Measurements from ENCODE around the gene DUS2. TPM values are rescaled to one million over a fixed set of nuclear protein-coding genes. Genes with fewer than 3 reads are reported as not detected.

The DUS2 gene
- total and polyA plus RNA-seq, 2 of the 8 experiments (the other 6 are each of a cell fraction or from before 2014, with no cell fraction given), result 17.2 to 27.0 TPM

DNA sequence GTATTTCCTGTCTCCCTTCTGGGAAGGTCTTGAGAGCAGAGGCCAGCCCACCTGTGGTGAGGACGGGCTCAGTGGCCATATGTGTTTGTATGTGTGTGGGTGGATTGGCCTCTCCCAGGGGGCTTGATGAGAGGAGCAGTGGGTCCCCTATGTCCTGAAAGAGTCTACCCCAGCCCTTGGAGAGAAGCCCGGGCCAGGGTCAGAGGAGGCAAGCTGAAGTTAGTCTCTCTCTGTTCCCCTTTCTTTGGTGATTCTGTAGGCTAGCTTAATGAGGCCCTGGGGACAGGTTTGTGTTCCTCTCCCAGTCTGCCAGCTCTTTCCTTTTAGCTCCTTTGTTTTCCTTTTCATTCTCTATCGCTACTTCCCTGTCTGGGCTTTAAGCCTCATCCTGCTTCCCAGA is 38.3 kb downstream of the DUS2 start:
- Histone ChIP-seq H4K91ac (replicated peaks; ENCODE audit: insufficient read length, low read length) (no peak overlapping the region), H2BK120ac (replicated peaks; ENCODE audit: low read depth, low read length) (no peak overlapping the region), H3K23ac (ENCODE audit: insufficient read length) (no peak overlapping the region), H3K36me3 (ENCODE audit: control insufficient read depth in 2 of 4, insufficient read depth in 4 of 4, low read length in 3 of 4) (peaks cover 0 to 17% (median 8%) of the 10 kb centered on the region in 4 experiments; a peak in 6 of 8 replicates), H2AK5ac (ENCODE audit: low read depth, low read length) (no peak overlapping the region), H4K20me1 (replicated peaks in 1 of 2; ENCODE audit: control insufficient read depth in 1 of 2, insufficient read depth in 2 of 2, low read length in 2 of 2) (peaks cover 0 to 2% of the 10 kb centered on the region in 2 experiments), H3K79me2 (ENCODE audit: control insufficient read depth in 1 of 2, insufficient read depth in 2 of 2, low read length in 2 of 2) (no peaks in the 10 kb centered on the region), H3K4me3 (ENCODE audit: extremely low read depth in 1 of 4, insufficient read depth in 2 of 4, low read depth in 3 of 4, low read length in 4 of 4) (no peak overlapping the region), H2BK12ac (ENCODE audit: low read depth, low read length) (no peak overlapping the region), H3K18ac (ENCODE audit: extremely low read depth, low read length) (no peak overlapping the region), H3K4me1 (replicated peaks in 1 of 4; ENCODE audit: control insufficient read depth in 3 of 4, insufficient read depth in 4 of 4, low read length in 3 of 4) (no peaks in the 10 kb centered on the region), H3K23me2 (ENCODE audit: low read depth, low read length) (no peaks in the 10 kb centered on the region), H4K8ac (ENCODE audit: extremely low read depth, insufficient read depth, low read length) (no peak overlapping the region), H2BK5ac (ENCODE audit: low read depth, low read length) (no peak overlapping the region), H3K27ac (ENCODE audit: low read depth, low read length) (no peak overlapping the region), H3K27me3 (replicated peaks in 1 of 4; ENCODE audit: control insufficient read depth in 3 of 4, extremely low read depth in 1 of 4, insufficient read depth in 3 of 4, low read length in 3 of 4) (no peaks in the 10 kb centered on the region; a peak in 1 of 7 replicates), H3K79me1 (ENCODE audit: low read depth, low read length) (no peaks in the 10 kb centered on the region), H3K9me3 (ENCODE audit: insufficient read depth in 2 of 2, low read depth in 1 of 2, low read length in 1 of 2) (no peaks in the 10 kb centered on the region), H3K9ac (replicated peaks in 1 of 4; ENCODE audit: extremely low read depth in 1 of 4, low read depth in 3 of 4, low read length in 3 of 4) (no peak overlapping the region), H2BK15ac (ENCODE audit: low read length) (no peak overlapping the region), H2AFZ (ENCODE audit: low read length) (no peak overlapping the region), H2BK20ac (ENCODE audit: low read length) (no peak overlapping the region), H3K4ac (replicated peaks; ENCODE audit: insufficient read length, low read depth, low read length) (no peak overlapping the region), H3K14ac (ENCODE audit: insufficient read length) (no peak overlapping the region), H3K56ac (replicated peaks; ENCODE audit: insufficient read length, low read depth, low read length) (no peak overlapping the region), H3K4me2 (ENCODE audit: insufficient read depth in 1 of 2, low read depth in 2 of 2, low read length in 2 of 2) (no peak overlapping the region), H4K5ac (ENCODE audit: insufficient read length, low read depth, low read length) (no peak overlapping the region)
- FAIRE-seq, result no peak
- no peak for DNase-seq (ENCODE audit: low read depth in 1 of 2, low spot score in 2 of 2)
- ChIA-PET POLR2A (ENCODE audit: partially characterized antibody) (interaction anchor here (0.7 to 1.7 kb wide), 4 partner anchors 12 to 474 kb away, joined by 3 to 5 read pairs (median 3); partner anchors contain the start of gene NFATC3), CTCF (ENCODE audit: partially characterized antibody) (interaction anchor here (0.7 to 1.6 kb wide), 12 partner anchors 16 to 173 kb away, joined by 3 to 7 read pairs (median 5); no protein-coding TSS in a partner anchor)
- WGBS, 2 experiments (ENCODE audit: extremely low coverage in 1 of 2, insufficient coverage in 1 of 2, insufficient read length in 1 of 2, insufficient replicate concordance in 2 of 2, low coverage in 1 of 2, low lambda C conversion rate in 2 of 2, missing lambda C conversion rate in 1 of 2), result 84% methylated on average over 3 of the region's 3 CpGs; no CpG with 5 or more reads in 1 of the 2 experiments
- no peak for TF ChIP-seq GTF2F1 (IDR thresholded peaks at IDR 0.05; ENCODE audit: borderline replicate concordance, low read depth, low read length)
- TF ChIP-seq POLR2AphosphoS5 (IDR thresholded peaks at IDR 0.05; ENCODE audit: low read depth, low read length), result no peak
- TF ChIP-seq CBX8 (IDR thresholded peaks at IDR 0.05; ENCODE audit: borderline replicate concordance, low read depth, low read length), result no peak
- TF ChIP-seq BCL11A (IDR thresholded peaks at IDR 0.05; ENCODE audit: low read depth in 2 of 2, low read length in 2 of 2), result no peak
- TF ChIP-seq KDM1A (IDR thresholded peaks at IDR 0.05; ENCODE audit: borderline replicate concordance, low read length), result no peak
- no peak for TF ChIP-seq HDAC6 (IDR thresholded peaks at IDR 0.05; ENCODE audit: low read depth, low read length)
- no peak for TF ChIP-seq MAFK (IDR thresholded peaks at IDR 0.05; ENCODE audit: low read depth, low read length)
- no peak for TF ChIP-seq JUND (IDR thresholded peaks at IDR 0.05; ENCODE audit: low read length)
- TF ChIP-seq BACH1 (IDR thresholded peaks at IDR 0.05; ENCODE audit: low read length), result no peak
- TF ChIP-seq POLR2A (IDR thresholded peaks at IDR 0.05; ENCODE audit: control extremely low read depth in 1 of 2, low read depth in 2 of 2, low read length in 2 of 2), result no peak

Data from H1 (cell line).